T-cell (primary cell): ENCODE results near the gene GAL3ST3. TPM values are rescaled to one million over a fixed set of nuclear protein-coding genes. Genes with fewer than 3 reads are reported as not detected.

Experiments
- ATAC-seq, 4 experiments: fragments of 200-7000 bp in 3 of 4; fragments of 150-1000 bp in 1 of 4; cut with Tn5 transposase; replicated peaks in 1 of 4; 1 replicate in 3 of 4; 2 replicates in 1 of 4; pipeline ENCODE4 v1.10.0; 2021; ENCODE audit warnings: moderate library complexity in 3 of 4, mild to moderate bottlenecking in 2 of 4, moderate number of reproducible peaks in 1 of 4
- CTCF ChIA-PET, 2 donors: fragments of 300-600 bp; sonication (Branson Sonifier 250); formaldehyde crosslinking; loops; one replicate each; lab custom pipeline; 2022; ENCODE audit warnings: antibody characterized with exemption in 2 of 2; lab: Charles Lee
- POLR2A ChIA-PET, 2 donors: fragments of 300-600 bp; sonication (Branson Sonifier 250); formaldehyde crosslinking; loops; one replicate each; lab custom pipeline; 2022; ENCODE audit warnings: antibody characterized with exemption in 2 of 2; lab: Charles Lee
- DNase-seq, 35 experiments: peaks; one replicate each; pipeline versions ENCODE4 v3.0.0 to v3.0.0-alpha.2; 2013 to 2023
- H3K27ac ChIP-seq: one replicate; pipeline ENCODE4 v1.5.1; 2013; ENCODE audit warnings: low read length
- H3K27me3 ChIP-seq, 2 experiments: replicated peaks in 1 of 2; 1 replicate in 1 of 2; 2 replicates in 1 of 2; pipeline versions ENCODE4 v1.6.1 to v1.7.0; 2013; ENCODE audit warnings: low read length in 1 of 2, mixed read lengths in 1 of 2; ENCODE audit not compliant: control insufficient read depth in 2 of 2, insufficient read depth in 2 of 2; ENCODE audit errors: extremely low read depth in 1 of 2
- H3K36me3 ChIP-seq, 2 donors: 1 replicate in 1 of 2; 2 replicates in 1 of 2; pipeline versions ENCODE4 v1.6.1 to v1.7.0; 2013; ENCODE audit warnings: low read length in 1 of 2; ENCODE audit not compliant: control insufficient read depth in 2 of 2, insufficient read depth in 1 of 2; ENCODE audit errors: extremely low read depth in 1 of 2
- H3K4me1 ChIP-seq, 2 experiments: 1 replicate in 1 of 2; 2 replicates in 1 of 2; pipeline versions ENCODE4 v1.6.1 to v1.7.0; 2013; ENCODE audit warnings: low read length in 2 of 2, mixed read lengths in 1 of 2; ENCODE audit not compliant: insufficient read depth in 2 of 2, control insufficient read depth in 1 of 2; ENCODE audit errors: extremely low read depth in 1 of 2
- H3K4me3 ChIP-seq, 2 donors: 1 replicate in 1 of 2; 2 replicates in 1 of 2; pipeline versions ENCODE4 v1.5.1 to v1.7.0; 2013; ENCODE audit warnings: mild to moderate bottlenecking in 2 of 2, low read length in 1 of 2, moderate library complexity in 1 of 2; ENCODE audit not compliant: control insufficient read depth in 1 of 2; ENCODE audit errors: extremely low read depth in 1 of 2
- H3K9me3 ChIP-seq: 2 replicates; pipeline ENCODE4 v1.7.0; 2013
- H3K27ac Mint-ChIP-seq, 2 donors: one replicate each; pipeline ENCODE4 v1.8.0; 2020 to 2021; ENCODE audit warnings: mild to moderate bottlenecking in 2 of 2, mixed read lengths in 2 of 2
- H3K27me3 Mint-ChIP-seq, 2 donors: one replicate each; pipeline ENCODE4 v1.8.0; 2021 to 2022; ENCODE audit warnings: mixed read lengths in 2 of 2
- H3K36me3 Mint-ChIP-seq: one replicate; pipeline ENCODE4 v1.8.0; 2021; ENCODE audit warnings: mixed read lengths
- H3K4me1 Mint-ChIP-seq, 3 donors: one replicate each; pipeline ENCODE4 v1.8.0; 2020 to 2022; ENCODE audit warnings: mixed read lengths in 3 of 3, mild to moderate bottlenecking in 1 of 3
- H3K4me3 Mint-ChIP-seq, 3 donors: one replicate each; pipeline ENCODE4 v1.8.0; 2020 to 2022; ENCODE audit warnings: mild to moderate bottlenecking in 3 of 3, mixed read lengths in 3 of 3, moderate library complexity in 3 of 3
- H3K9me3 Mint-ChIP-seq, 3 donors: one replicate each; pipeline ENCODE4 v1.8.0; 2020 to 2022; ENCODE audit warnings: mixed read lengths in 3 of 3
- WGBS: methylation state at CpG from one replicate; pipeline ENCODE4 v1.1.5; 2013; ENCODE audit warnings: missing lambda C conversion rate; ENCODE audit not compliant: insufficient coverage; 5-methylcytosine and 5-hydroxymethylcytosine counted together
- total RNA-seq, 35 experiments: library from RNA in 6 of 35; stranded (reverse) in 6 of 35; fragments of 120-200 nt in 1 of 35; gene quantifications; one replicate each; pipeline versions ENCODE4 v1.2.1 to v1.2.4 and lab custom pipeline; 2013 to 2026

Gene GAL3ST3
- total RNA-seq, 5 donors from 2014 or later (not counting 1 experiment from before 2014, with no cell fraction given): 0.18 TPM; not detected in 4

DNA sequence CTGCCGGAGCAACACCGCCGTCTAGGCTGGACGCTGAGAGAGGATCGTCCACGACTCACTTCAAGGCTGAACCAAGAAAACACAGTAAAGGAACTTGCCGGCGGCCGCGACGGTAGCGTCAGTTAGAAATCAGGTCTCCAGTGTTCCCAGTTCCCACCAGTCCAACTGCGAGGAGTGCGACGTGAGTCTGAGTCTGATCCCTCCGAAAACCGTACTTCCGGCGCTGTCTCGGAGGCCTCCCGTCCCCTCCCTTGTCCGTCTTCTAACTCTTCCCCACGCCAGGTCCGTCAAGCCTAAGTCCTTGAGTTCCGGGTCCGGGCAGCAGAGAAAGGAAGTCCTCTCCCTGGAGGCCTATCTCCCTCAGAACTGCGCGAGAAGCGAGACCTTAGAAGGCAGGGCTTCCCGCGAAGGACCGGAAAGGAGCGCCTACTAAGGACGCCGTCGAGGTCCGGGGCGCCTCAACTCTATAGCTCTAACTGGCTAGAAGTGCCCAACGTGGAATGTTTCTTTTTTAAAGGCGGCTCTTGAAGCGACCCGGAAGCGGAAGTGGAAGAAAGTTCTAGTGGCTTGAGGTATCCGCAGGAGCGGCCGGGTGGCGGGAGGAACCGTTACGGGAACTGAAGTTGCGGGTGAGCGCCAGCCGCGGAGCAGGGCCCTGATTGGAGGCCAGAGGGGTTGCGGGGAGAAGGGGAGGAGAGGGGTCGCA is 46.9 kb downstream of the GAL3ST3 start, which contains the start of the genes BANF1 and EIF1AD:
Gene BANF1, plus strand, starts transcription at position 562 of the 706 bp plus-strand sequence. CDS start 748 bp downstream, outside the sequence.
Gene EIF1AD, minus strand, starts transcription at position 216 of the 706 bp plus-strand sequence. CDS start 1,768 bp downstream, outside the sequence.
- H3K27me3 ChIP-seq: no peaks in the 10 kb centered on the region
- peak; percentile 82 to 86 (median 82) for ATAC-seq
- peaks cover 28 to 50% (median 46%) of the 10 kb centered on the region in 3 donors for H3K4me1 Mint-ChIP-seq
- ChIA-PET CTCF (interaction anchor here (0.6 to 1.4 kb wide), 10 partner anchors 10 to 2000 kb away, joined by 3 to 8 read pairs (median 4); partner anchors contain the start of genes CCDC85B (in 1 of the 2), FIBP (in 1 of the 2) and KAT5 (in 1 of the 2)), POLR2A (interaction anchor here (0.6 to 1.0 kb wide), 5 partner anchors 10 to 1227 kb away, joined by 3 to 10 read pairs (median 5); no protein-coding TSS in a partner anchor)
- peak within 1 kb of the TSS; percentile 99 to 100 for H3K27ac Mint-ChIP-seq
- peak within 1 kb of the TSS; percentile 95 to 100 (median 99) for H3K4me3 Mint-ChIP-seq
- peak; percentile 84 to 97 (median 90) for DNase-seq
- under 1% methylated on average over 50 of the region's 55 CpGs for WGBS
- no peaks in the 10 kb centered on the region for H3K9me3 Mint-ChIP-seq
- H3K9me3 ChIP-seq: no peaks in the 10 kb centered on the region
- H3K36me3 ChIP-seq: peaks cover 13 to 51% of the 10 kb centered on the region in 2 donors
- H3K36me3 Mint-ChIP-seq: peaks cover 38% of the 10 kb centered on the region
- H3K4me1 ChIP-seq: peaks cover 5 to 27% of the 10 kb centered on the region in 2 experiments
- no peaks in the 10 kb centered on the region for H3K27me3 Mint-ChIP-seq
- H3K4me3 ChIP-seq: peak within 1 kb of the TSS; percentile 82 to 92
- H3K27ac ChIP-seq: peak within 1 kb of the TSS; percentile 77

DNA sequence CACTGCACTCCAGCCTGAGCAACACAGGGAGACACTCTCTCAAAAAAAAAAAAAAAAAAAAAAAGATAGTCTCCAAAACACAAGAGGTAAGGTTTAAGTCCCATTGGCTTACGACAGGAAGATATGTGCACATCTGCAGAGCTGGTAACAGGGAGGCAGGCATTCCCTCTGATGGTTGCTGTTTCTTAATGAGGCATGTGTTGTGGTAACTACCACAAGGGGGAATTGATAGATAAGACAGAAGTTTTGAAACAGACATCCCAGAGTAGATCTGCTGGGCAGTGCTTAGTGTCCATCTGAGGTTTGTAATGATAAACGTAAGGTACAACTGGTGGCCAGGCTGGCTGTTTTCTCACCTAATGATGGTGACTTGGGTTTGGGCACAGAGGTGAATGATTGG is 51.7 kb downstream of the GAL3ST3 start:
- H3K4me3 Mint-ChIP-seq: no peak overlapping the region
- H3K9me3 Mint-ChIP-seq: no peaks in the 10 kb centered on the region
- Histone ChIP-seq H3K27ac (no peak overlapping the region), H3K4me1 (peaks cover 5 to 16% of the 10 kb centered on the region in 2 experiments), H3K4me3 (no peak overlapping the region), H3K9me3 (no peaks in the 10 kb centered on the region), H3K27me3 (no peaks in the 10 kb centered on the region), H3K36me3 (peaks cover 6 to 49% of the 10 kb centered on the region in 2 donors)
- ChIA-PET CTCF (interaction anchor here in 1 of 2 donors (0.6 kb wide), 1 partner anchor 1356 kb away, joined by 3 read pairs; the partner anchor contains the start of gene POLD4), POLR2A (no interaction called here)
- no peak for DNase-seq
- peaks cover 32% of the 10 kb centered on the region for H3K36me3 Mint-ChIP-seq
- ATAC-seq: no peak
- H3K27me3 Mint-ChIP-seq: no peaks in the 10 kb centered on the region
- H3K27ac Mint-ChIP-seq: no peak overlapping the region
- 91% methylated on average over 1 of the region's 2 CpGs for WGBS
- H3K4me1 Mint-ChIP-seq: peaks cover 24 to 33% (median 28%) of the 10 kb centered on the region in 3 donors

DNA sequence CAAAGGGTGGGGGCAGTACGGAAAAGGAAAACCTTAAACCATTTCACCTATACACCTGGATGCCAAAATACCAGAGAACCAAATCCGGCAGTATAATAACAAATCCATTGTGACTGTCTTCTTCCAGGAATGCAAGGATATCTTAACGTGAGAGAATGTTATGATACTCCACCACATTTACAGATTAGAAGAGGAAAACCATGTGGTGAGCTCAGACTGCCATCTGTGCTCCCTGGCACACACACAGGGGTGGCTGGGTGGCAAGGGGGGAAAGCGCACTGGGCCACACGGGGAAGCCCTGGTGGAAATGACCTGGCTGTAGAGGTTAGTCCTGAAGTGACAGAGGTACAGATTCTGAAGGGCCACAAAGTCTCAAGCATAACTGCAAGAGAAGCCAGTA is 56.9 kb downstream of the GAL3ST3 start:
- ATAC-seq: no peak
- ChIA-PET CTCF (interaction anchor here (0.6 to 1.3 kb wide), 4 partner anchors 10 to 367 kb away, joined by 3 to 4 read pairs (median 3); partner anchors contain the start of genes BANF1 (in 1 of the 2) and EIF1AD (in 1 of the 2)), POLR2A (interaction anchor here in 1 of 2 donors (0.5 kb wide), 1 partner anchor 10 kb away, joined by 7 read pairs; the partner anchor contains the start of genes BANF1 and EIF1AD)
- H3K4me3 Mint-ChIP-seq: no peak overlapping the region
- H3K27me3 Mint-ChIP-seq: no peaks in the 10 kb centered on the region
- H3K4me1 Mint-ChIP-seq: peaks cover 5 to 7% (median 5%) of the 10 kb centered on the region in 3 donors
- Histone ChIP-seq H3K27ac (no peak overlapping the region), H3K4me1 (peaks cover 0 to 8% of the 10 kb centered on the region in 2 experiments), H3K4me3 (no peak overlapping the region), H3K9me3 (no peaks in the 10 kb centered on the region), H3K36me3 (peaks cover 0 to 19% of the 10 kb centered on the region in 2 donors), H3K27me3 (no peaks in the 10 kb centered on the region)
- DNase-seq: no peak
- H3K27ac Mint-ChIP-seq: no peak overlapping the region
- H3K9me3 Mint-ChIP-seq: no peaks in the 10 kb centered on the region
- no CpG with 5 or more reads among the region's 5 CpGs for WGBS
- peaks cover 3% of the 10 kb centered on the region for H3K36me3 Mint-ChIP-seq

Other genes starting within 250 kb of the GAL3ST3 start
- 1 to 10 TPM in 4 of 5 donors, under 1 TPM in 1; 0.26 to 1.4 (median 1.2) TPM for gene SNX32, start 215.2 kb downstream of the GAL3ST3 start, total RNA-seq
- 100 to 1,000 TPM; 584 to 761 (median 636) TPM for gene CFL1, start 191.0 kb downstream of the GAL3ST3 start, total RNA-seq
- 100 to 1,000 TPM in 2 of 5 donors, 10 to 100 TPM in 3; 55.5 to 118 (median 95.6) TPM for gene MUS81, start 188.7 kb downstream of the GAL3ST3 start, total RNA-seq
- gene EFEMP2, start 176.4 kb downstream of the GAL3ST3 start, total RNA-seq: 10 to 100 TPM in 3 of 5 donors, 1 to 10 TPM in 2; 7.0 to 14.1 (median 10.2) TPM
- gene CTSW, start 169.3 kb downstream of the GAL3ST3 start, total RNA-seq: 100 to 1,000 TPM in 1 of 5 donors, 10 to 100 TPM in 4; 45.3 to 127 (median 66.4) TPM
- 10 to 100 TPM; 30.2 to 47.1 (median 39.2) TPM for gene FIBP, start 160.7 kb downstream of the GAL3ST3 start, total RNA-seq
- gene CCDC85B, start 158.5 kb downstream of the GAL3ST3 start, total RNA-seq: 10 to 100 TPM; 20.3 to 39.0 (median 37.4) TPM
- gene FOSL1, start 148.8 kb downstream of the GAL3ST3 start, total RNA-seq: 1 to 10 TPM in 2 of 5 donors, under 1 TPM in 3; 0.49 to 1.6 (median 0.65) TPM
- 10 to 100 TPM; 20.5 to 66.7 (median 63.3) TPM for gene C11orf68, start 130.1 kb downstream of the GAL3ST3 start, total RNA-seq
- 100 to 1,000 TPM in 3 of 5 donors, 10 to 100 TPM in 2; 56.3 to 122 (median 107) TPM for gene DRAP1, start 129.7 kb downstream of the GAL3ST3 start, total RNA-seq
- not detected for gene TSGA10IP, start 103.7 kb downstream of the GAL3ST3 start, total RNA-seq
- gene SART1, start 87.4 kb downstream of the GAL3ST3 start, total RNA-seq: 10 to 100 TPM; 70.9 to 95.2 (median 89.9) TPM
- gene EIF1AD, start 47.0 kb downstream of the GAL3ST3 start, total RNA-seq: 100 to 1,000 TPM in 1 of 5 donors, 10 to 100 TPM in 4; 50.7 to 114 (median 58.8) TPM
- gene BANF1, start 46.7 kb downstream of the GAL3ST3 start, total RNA-seq: 100 to 1,000 TPM in 1 of 5 donors, 10 to 100 TPM in 4; 70.9 to 101 (median 82.6) TPM
- not detected for gene CST6, start 37.2 kb downstream of the GAL3ST3 start, total RNA-seq
- not detected for gene CATSPER1, start 22.7 kb downstream of the GAL3ST3 start, total RNA-seq
- gene SF3B2, start 3.2 kb upstream of the GAL3ST3 start, total RNA-seq: 100 to 1,000 TPM; 189 to 264 (median 224) TPM
- gene PACS1, start 21.1 kb upstream of the GAL3ST3 start, total RNA-seq: 100 to 1,000 TPM; 222 to 268 (median 236) TPM
- 10 to 100 TPM; 36.9 to 52.9 (median 43.9) TPM for gene KLC2, start 208.5 kb upstream of the GAL3ST3 start, total RNA-seq
- gene RAB1B, start 219.5 kb upstream of the GAL3ST3 start, total RNA-seq: 10 to 100 TPM; 60.7 to 98.8 (median 95.2) TPM
- 1 to 10 TPM; 1.9 to 9.9 (median 2.7) TPM for gene CNIH2, start 229.0 kb upstream of the GAL3ST3 start, total RNA-seq
- 10 to 100 TPM; 24.5 to 63.3 (median 56.9) TPM for gene YIF1A, start 240.0 kb upstream of the GAL3ST3 start, total RNA-seq
- gene TMEM151A, start 242.7 kb upstream of the GAL3ST3 start, total RNA-seq: under 1 TPM in 4 of 5 donors, not detected in 1; 0.19 to 0.33 (median 0.23) TPM